GM12875 (cell line): Measurements from ENCODE around the gene ISM1.

ENCODE experiments used
- H3K4me3 ChIP-seq: one replicate; pipeline ENCODE4 v1.5.1; 2011; ENCODE audit warnings: low read depth, low read length, control low read depth
- TF ChIP-seq, protein P1 (sequence below): IDR thresholded peaks from 2 replicates; pipeline ENCODE4 v1.5.1; 2011; ENCODE audit warnings: low read depth, mild to moderate bottlenecking, control low read depth, inconsistent platforms, low read length, moderate library complexity, borderline replicate concordance; ENCODE audit not compliant: insufficient read depth

Gene ISM1

DNA sequence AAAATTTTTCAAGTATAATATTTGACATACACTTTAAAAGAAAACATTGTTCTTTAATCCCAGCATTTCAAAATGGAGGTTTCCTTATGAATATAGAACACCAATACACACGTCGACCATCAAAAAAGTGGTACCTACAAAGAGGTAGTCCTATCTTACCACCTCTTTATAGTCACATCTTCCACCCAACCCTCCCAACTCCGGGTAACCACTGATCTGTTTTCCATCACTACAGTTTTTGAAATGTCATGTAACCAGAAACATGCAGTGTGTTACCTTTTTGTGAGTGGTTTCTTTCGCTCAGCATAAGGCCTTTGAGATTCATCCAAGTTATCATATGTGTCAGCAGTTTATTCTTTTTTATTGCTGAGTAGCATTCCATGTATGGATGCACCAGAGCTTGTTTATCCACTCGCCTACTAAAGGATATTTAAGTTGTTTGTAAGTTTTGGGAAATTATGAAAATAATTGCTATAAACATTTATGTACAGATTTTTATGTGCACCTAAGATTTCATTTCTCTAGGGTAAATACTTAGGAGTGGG lies 104.8 kb downstream of the ISM1 start:
- no peak overlapping the region for H3K4me3 ChIP-seq
- TF ChIP-seq, protein P1, sequence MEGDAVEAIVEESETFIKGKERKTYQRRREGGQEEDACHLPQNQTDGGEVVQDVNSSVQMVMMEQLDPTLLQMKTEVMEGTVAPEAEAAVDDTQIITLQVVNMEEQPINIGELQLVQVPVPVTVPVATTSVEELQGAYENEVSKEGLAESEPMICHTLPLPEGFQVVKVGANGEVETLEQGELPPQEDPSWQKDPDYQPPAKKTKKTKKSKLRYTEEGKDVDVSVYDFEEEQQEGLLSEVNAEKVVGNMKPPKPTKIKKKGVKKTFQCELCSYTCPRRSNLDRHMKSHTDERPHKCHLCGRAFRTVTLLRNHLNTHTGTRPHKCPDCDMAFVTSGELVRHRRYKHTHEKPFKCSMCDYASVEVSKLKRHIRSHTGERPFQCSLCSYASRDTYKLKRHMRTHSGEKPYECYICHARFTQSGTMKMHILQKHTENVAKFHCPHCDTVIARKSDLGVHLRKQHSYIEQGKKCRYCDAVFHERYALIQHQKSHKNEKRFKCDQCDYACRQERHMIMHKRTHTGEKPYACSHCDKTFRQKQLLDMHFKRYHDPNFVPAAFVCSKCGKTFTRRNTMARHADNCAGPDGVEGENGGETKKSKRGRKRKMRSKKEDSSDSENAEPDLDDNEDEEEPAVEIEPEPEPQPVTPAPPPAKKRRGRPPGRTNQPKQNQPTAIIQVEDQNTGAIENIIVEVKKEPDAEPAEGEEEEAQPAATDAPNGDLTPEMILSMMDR = no peak

DNA sequence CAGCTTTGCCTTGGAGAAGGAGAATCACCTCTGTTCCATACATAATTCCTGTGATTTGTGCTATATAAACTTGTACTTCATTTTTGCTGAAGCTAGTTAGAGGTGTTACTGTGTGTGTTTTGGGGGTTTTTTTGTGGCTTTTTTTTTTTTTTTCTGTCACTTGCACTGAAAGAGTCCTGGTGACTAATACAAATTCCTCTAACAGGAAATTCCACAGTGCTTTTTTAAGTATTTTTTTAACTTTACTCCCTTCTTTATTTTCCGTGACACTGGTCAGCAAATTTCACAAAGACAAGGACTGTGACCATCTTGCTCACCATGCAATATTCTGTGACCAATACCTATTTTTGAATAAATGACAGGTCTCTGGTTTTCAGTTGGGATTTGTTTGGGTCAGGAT lies 110.5 kb downstream of the ISM1 start:
- TF ChIP-seq, protein P1 = no peak

GRCh38 chr20:13333036-13333435 lies 112.0 kb downstream of the ISM1 start:
- H3K4me3 ChIP-seq = no peak overlapping the region
- TF ChIP-seq, protein P1 = no peak

More for the DNA sequence above, 110.5 kb downstream of the ISM1 start:
- no peak overlapping the region for H3K4me3 ChIP-seq

GRCh38 chr20:13333793-13334192 lies 112.7 kb downstream of the ISM1 start:
- no peak overlapping the region for H3K4me3 ChIP-seq
- TF ChIP-seq, protein P1 = no peak

DNA sequence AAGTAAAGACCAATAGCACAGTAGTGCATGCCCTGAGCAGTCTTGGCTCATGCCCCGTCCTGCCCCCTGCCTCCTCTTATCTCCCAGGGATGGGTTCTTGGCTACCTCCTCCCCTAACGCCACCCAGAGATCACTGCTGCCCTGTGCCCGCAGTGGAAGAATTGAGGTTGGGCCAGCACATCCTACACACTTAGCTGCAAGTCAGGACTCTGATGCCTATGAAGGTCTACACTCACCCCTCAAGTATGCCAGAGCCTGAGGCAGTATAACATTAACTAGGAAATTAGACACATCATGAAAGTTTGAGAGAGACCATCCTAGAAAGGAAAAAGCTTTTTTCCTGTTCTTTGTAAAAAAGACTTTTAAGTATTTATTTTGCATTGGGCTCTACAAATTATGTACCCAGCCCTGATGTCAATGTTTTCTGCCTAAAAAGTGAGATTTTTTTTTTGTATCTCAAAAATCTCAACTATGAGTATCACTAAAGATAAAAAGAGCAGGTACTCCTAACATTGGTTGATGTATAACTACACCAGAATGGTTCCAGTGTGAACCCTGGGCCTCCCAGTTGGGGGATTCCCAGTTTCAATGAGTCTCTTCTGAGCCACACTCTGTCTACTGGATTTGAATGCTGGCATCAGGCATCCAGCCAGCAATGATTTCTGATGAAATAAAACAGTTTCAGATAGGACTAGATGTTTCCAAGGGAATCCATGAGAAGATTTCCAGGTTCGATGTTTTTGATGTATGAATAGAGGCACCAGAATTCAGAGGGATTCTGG lies 115.4 kb downstream of the ISM1 start:
- H3K4me3 ChIP-seq = no peak overlapping the region
- TF ChIP-seq, protein P1 = no peak

DNA sequence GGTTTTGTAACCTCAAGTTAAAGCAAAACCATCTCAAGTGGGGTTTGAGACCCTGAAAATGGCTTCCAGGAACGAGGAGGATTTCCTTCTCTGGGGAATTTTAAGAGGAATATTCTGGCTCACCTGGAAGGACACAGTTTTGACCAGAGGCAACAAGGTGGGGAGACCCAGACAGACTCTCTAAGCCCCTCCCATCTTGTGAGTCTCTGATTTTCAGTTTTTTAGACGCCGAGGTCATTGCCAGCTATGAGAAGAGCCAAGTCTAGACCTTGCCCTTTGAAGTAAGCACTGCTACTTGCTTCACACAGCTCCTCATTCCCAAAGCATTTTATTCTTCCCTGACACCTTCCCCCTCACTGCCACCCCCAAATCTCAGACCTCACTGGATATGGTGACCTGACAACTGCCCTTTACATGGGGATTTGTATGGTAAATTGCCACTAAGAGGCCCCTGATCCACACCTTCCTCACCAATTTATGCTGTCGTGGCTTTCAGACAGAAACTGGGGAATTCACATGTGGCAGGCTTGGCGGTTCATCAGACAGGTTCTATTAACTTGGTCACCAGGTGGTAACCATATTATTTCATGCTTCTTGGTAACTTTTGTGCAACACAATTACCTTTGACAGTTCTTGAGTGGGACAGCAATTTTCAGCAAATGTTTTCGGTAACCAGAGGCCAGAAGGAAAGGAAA lies 116.2 kb downstream of the ISM1 start:
- TF ChIP-seq, protein P1 = no peak

More for the DNA sequence above, 116.2 kb downstream of the ISM1 start:
- H3K4me3 ChIP-seq = no peak overlapping the region
